HCT116 (cell line): ENCODE data around the gene FDXR. TPM values are rescaled to one million over a fixed set of nuclear protein-coding genes. Genes with fewer than 3 reads are reported as not detected.

Experiments
- ATAC-seq: fragments of 200-7000 bp; cut with Tn5 transposase; 2 replicates; pipeline ENCODE4 v1.9.1; 2020; ENCODE audit warnings: mild to moderate bottlenecking, moderate library complexity
- BruUV-seq: library from RNA; stranded (reverse); fragments of 400-500 nt; replicated peaks from 2 replicates; lab custom pipeline; 2021; lab: Mats Ljungman, UMichigan
- CTCF ChIA-PET: fragments of 300-600 bp; sonication (Branson Sonifier 250); formaldehyde crosslinking; loops from one replicate; lab custom pipeline; 2021; ENCODE audit warnings: antibody characterized with exemption; lab: Charles Lee
- POLR2A ChIA-PET: fragments of 300-600, 350-600 bp; sonication (Branson Sonifier 250); formaldehyde crosslinking; loops from one replicate; lab custom pipeline; 2021; ENCODE audit warnings: antibody characterized with exemption; lab: Charles Lee
- RAD21 ChIA-PET, 2 experiments: fragments of 300-600 bp; sonication (Branson Sonifier 250); formaldehyde crosslinking; loops; one replicate each; lab custom pipeline; 2023; ENCODE audit warnings: low total read pairs in 2 of 2; ENCODE audit not compliant: uncharacterized antibody in 2 of 2, unreplicated experiment in 2 of 2, low non-redundant PET in 1 of 2; lab: Charles Lee
- DNase-seq: peaks from one replicate; pipeline ENCODE4 v3.0.0-alpha.2; 2010; ENCODE audit warnings: low read depth, low spot score
- H2AFZ ChIP-seq: fragments of 200-600 bp; shearing (Covaris generic), sonication (generic); 2 replicates; pipeline ENCODE4 v1.6.1; 2017; ENCODE audit warnings: low read depth, mixed run types, mixed read lengths, antibody characterized with exemption, low read length; ENCODE audit not compliant: poor library complexity, severe bottlenecking
- H3K27ac ChIP-seq: 2 replicates; pipeline ENCODE4 v1.5.1; 2012; ENCODE audit warnings: low read depth, low read length
- H3K27me3 ChIP-seq: fragments of 200-600 bp; sonication (generic); 2 replicates; pipeline ENCODE4 v1.6.1; 2016; ENCODE audit warnings: mixed run types, low read length, mixed read lengths; ENCODE audit not compliant: insufficient read depth
- H3K36me3 ChIP-seq, 2 experiments: fragments of 200-500 bp in 1 of 2; fragments of 200-600 bp in 1 of 2; sonication (Bioruptor generic) in 1 of 2; sonication (generic) in 1 of 2; 2 replicates each; pipeline versions ENCODE4 v1.5.1 to v1.6.1; 2014 to 2016; ENCODE audit warnings: low read length in 2 of 2, inconsistent platforms in 1 of 2, mixed read lengths in 1 of 2, mixed run types in 1 of 2; ENCODE audit not compliant: insufficient read depth in 2 of 2, control insufficient read depth in 1 of 2
- H3K4me1 ChIP-seq, 2 experiments: fragments of 200-600 bp in 1 of 2; sonication (generic) in 1 of 2; 2 replicates each; pipeline versions ENCODE4 v1.5.1 to v1.6.1; 2012 to 2017; ENCODE audit warnings: low read length in 2 of 2, inconsistent platforms in 1 of 2, mild to moderate bottlenecking in 1 of 2, mixed read lengths in 1 of 2, mixed run types in 1 of 2, moderate library complexity in 1 of 2; ENCODE audit not compliant: insufficient read depth in 2 of 2, control insufficient read depth in 1 of 2
- H3K4me2 ChIP-seq: fragments of 200-600 bp; sonication (generic); 2 replicates; pipeline ENCODE4 v1.6.1; 2017; ENCODE audit warnings: mixed run types, low read length, mixed read lengths
- H3K4me3 ChIP-seq, 2 experiments: fragments of 200-600 bp in 1 of 2; sonication (generic) in 1 of 2; replicated peaks in 1 of 2; 2 replicates each; pipeline ENCODE4 v1.5.1; 2011 to 2016; ENCODE audit warnings: low read length in 2 of 2, control low read depth in 1 of 2, low read depth in 1 of 2, mild to moderate bottlenecking in 1 of 2, mixed read lengths in 1 of 2, mixed run types in 1 of 2
- H3K79me2 ChIP-seq: fragments of 200-600 bp; sonication (generic); 2 replicates; pipeline ENCODE4 v1.6.1; 2017; ENCODE audit warnings: mild to moderate bottlenecking, mixed run types, low read length, moderate library complexity, mixed read lengths; ENCODE audit not compliant: insufficient read depth
- H3K9ac ChIP-seq: fragments of 200-600 bp; sonication (generic); 2 replicates; pipeline ENCODE4 v1.6.1; 2016; ENCODE audit warnings: low read length, mixed read lengths
- H3K9me2 ChIP-seq: fragments of 200-600 bp; sonication (generic), shearing (Covaris generic); 2 replicates; pipeline ENCODE4 v1.6.1; 2017; ENCODE audit warnings: mixed run types, mild to moderate bottlenecking, moderate library complexity; ENCODE audit not compliant: insufficient read depth
- H3K9me3 ChIP-seq, 2 experiments: fragments of 200-500 bp in 1 of 2; fragments of 200-600 bp in 1 of 2; sonication (Bioruptor generic) in 1 of 2; sonication (generic) in 1 of 2; 2 replicates each; pipeline ENCODE4 v1.6.1; 2014 to 2017; ENCODE audit warnings: low read length in 2 of 2, mixed read lengths in 2 of 2, inconsistent platforms in 1 of 2, low read depth in 1 of 2, mild to moderate bottlenecking in 1 of 2, mixed run types in 1 of 2, moderate library complexity in 1 of 2; ENCODE audit not compliant: control insufficient read depth in 1 of 2, insufficient read depth in 1 of 2
- H4K20me1 ChIP-seq: fragments of 200-600 bp; sonication (generic), shearing (Covaris generic); 2 replicates; pipeline ENCODE4 v1.6.1; 2017; ENCODE audit warnings: mixed run types, mild to moderate bottlenecking, moderate library complexity; ENCODE audit not compliant: insufficient read depth
- CBX3 ChIP-seq: IDR thresholded peaks from 2 replicates; pipeline ENCODE4 v1.6.1; 2012; ENCODE audit warnings: low read depth
- ELF1 ChIP-seq: IDR thresholded peaks from 2 replicates; pipeline ENCODE4 v1.6.1; 2012; ENCODE audit warnings: low read depth, borderline replicate concordance
- EZH2phosphoT487 ChIP-seq: fragments of 200-600 bp; IDR thresholded peaks from 2 replicates; pipeline ENCODE4 v1.6.1; 2018; ENCODE audit warnings: antibody characterized with exemption, borderline replicate concordance
- JUND ChIP-seq: IDR thresholded peaks from 2 replicates; pipeline ENCODE4 v1.6.1; 2012
- RAD21 ChIP-seq: IDR thresholded peaks from 2 replicates; pipeline ENCODE4 v1.6.1; 2012; ENCODE audit warnings: low read depth, mild to moderate bottlenecking
- SIN3A ChIP-seq: IDR thresholded peaks from 2 replicates; pipeline ENCODE4 v1.6.1; 2012; ENCODE audit warnings: low read depth
- SP1 ChIP-seq: IDR thresholded peaks from 2 replicates; pipeline ENCODE4 v1.6.1; 2012; ENCODE audit warnings: low read depth
- SRF ChIP-seq: IDR thresholded peaks from 2 replicates; pipeline ENCODE4 v1.6.1; 2012; ENCODE audit warnings: low read depth
- YY1 ChIP-seq: IDR thresholded peaks from 2 replicates; pipeline ENCODE4 v1.6.1; 2011; ENCODE audit warnings: low read length, low read depth, moderate library complexity, mild to moderate bottlenecking; ENCODE audit not compliant: insufficient replicate concordance; ENCODE audit errors: extremely low read depth
- ZFX ChIP-seq: fragments of 450-650 bp; IDR thresholded peaks from 2 replicates; pipeline ENCODE4 v1.6.1; 2017
- ZNF274 ChIP-seq: fragments of 200-500 bp; sonication (Bioruptor generic); IDR thresholded peaks from 2 replicates; pipeline ENCODE4 v1.6.1; 2014; ENCODE audit warnings: mild to moderate bottlenecking, low read depth, low read length, inconsistent platforms
- intact Hi-C: fragments of 100-400 bp; cut with micrococcal nuclease; formaldehyde crosslinking; loops from 2 replicates; pipeline ENCODE4 v1.10.0; 2022
- total RNA-seq: library from RNA; stranded (reverse); gene quantifications from one replicate; pipeline ENCODE4 v1.2.1, GENCODE V29; 2021; ENCODE audit not compliant: unreplicated experiment
- TF ChIP-seq, protein P1 (sequence below): IDR thresholded peaks from 2 replicates; pipeline ENCODE4 v1.6.1; 2012
- TF ChIP-seq, protein P2 (sequence below): IDR thresholded peaks from 2 replicates; pipeline ENCODE4 v1.6.1; 2012; ENCODE audit warnings: low read depth
- TF ChIP-seq, protein P3 (sequence below): IDR thresholded peaks from 2 replicates; pipeline ENCODE4 v1.6.1; 2011; ENCODE audit warnings: mild to moderate bottlenecking, low read length, moderate library complexity; ENCODE audit not compliant: insufficient replicate concordance; ENCODE audit errors: extremely low read depth
- TF ChIP-seq, protein P4 (sequence below): IDR thresholded peaks from 2 replicates; pipeline ENCODE4 v1.6.1; 2012

The FDXR gene
- total RNA-seq, 1 experiment from 2014 or later, result 98.8 TPM

DNA sequence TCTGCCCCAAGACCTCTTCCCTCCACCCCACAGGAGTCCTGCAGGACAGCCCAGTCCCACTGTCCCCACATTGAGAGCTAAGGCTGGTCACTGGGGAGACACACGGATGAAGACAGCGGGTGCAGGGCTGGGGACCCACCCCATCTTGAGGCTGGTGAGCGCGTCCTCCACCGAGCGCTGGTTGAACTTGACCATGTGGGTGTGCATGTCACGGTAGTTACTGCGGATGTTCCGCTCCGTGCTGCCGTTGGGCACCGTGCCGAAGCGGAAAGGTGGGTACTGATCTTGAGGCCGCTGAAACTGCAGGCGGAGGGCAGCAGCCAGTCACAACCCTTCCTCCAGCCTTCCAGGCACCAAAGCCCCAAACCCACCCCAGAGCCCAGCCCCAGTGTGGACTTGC, 26.2 kb downstream of the FDXR start:
- no peaks in the 10 kb centered on the region for H3K79me2 ChIP-seq
- BruUV-seq, result no TSS peak
- H3K27me3 ChIP-seq, result no peaks in the 10 kb centered on the region
- DNase-seq (no peak), ATAC-seq (no peak)
- H3K4me1 ChIP-seq, result peaks cover 7 to 19% of the 10 kb centered on the region in 2 experiments
- H3K9ac ChIP-seq, result no peak overlapping the region
- no peak overlapping the region for H3K4me2 ChIP-seq
- no peaks in the 10 kb centered on the region for H3K9me2 ChIP-seq
- no peak overlapping the region for H3K27ac ChIP-seq
- ChIA-PET POLR2A (no interaction called here), CTCF (interaction anchor here (1.0 to 1.5 kb wide), 2 partner anchors 13 to 56 kb away, joined by 3 to 4 read pairs; partner anchors contain the start of gene GRIN2C), RAD21 (no interaction called here)
- intact Hi-C loops, result no loop called here
- H3K36me3 ChIP-seq, result no peaks in the 10 kb centered on the region
- H3K9me3 ChIP-seq, result no peaks in the 10 kb centered on the region
- no peak for TF ChIP-seq ZNF274
- no peak for TF ChIP-seq SIN3A
- TF ChIP-seq, protein P1, sequence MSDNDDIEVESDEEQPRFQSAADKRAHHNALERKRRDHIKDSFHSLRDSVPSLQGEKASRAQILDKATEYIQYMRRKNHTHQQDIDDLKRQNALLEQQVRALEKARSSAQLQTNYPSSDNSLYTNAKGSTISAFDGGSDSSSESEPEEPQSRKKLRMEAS, result no peak
- TF ChIP-seq EZH2phosphoT487, result no peak
- no peak for TF ChIP-seq YY1
- TF ChIP-seq, protein P2, sequence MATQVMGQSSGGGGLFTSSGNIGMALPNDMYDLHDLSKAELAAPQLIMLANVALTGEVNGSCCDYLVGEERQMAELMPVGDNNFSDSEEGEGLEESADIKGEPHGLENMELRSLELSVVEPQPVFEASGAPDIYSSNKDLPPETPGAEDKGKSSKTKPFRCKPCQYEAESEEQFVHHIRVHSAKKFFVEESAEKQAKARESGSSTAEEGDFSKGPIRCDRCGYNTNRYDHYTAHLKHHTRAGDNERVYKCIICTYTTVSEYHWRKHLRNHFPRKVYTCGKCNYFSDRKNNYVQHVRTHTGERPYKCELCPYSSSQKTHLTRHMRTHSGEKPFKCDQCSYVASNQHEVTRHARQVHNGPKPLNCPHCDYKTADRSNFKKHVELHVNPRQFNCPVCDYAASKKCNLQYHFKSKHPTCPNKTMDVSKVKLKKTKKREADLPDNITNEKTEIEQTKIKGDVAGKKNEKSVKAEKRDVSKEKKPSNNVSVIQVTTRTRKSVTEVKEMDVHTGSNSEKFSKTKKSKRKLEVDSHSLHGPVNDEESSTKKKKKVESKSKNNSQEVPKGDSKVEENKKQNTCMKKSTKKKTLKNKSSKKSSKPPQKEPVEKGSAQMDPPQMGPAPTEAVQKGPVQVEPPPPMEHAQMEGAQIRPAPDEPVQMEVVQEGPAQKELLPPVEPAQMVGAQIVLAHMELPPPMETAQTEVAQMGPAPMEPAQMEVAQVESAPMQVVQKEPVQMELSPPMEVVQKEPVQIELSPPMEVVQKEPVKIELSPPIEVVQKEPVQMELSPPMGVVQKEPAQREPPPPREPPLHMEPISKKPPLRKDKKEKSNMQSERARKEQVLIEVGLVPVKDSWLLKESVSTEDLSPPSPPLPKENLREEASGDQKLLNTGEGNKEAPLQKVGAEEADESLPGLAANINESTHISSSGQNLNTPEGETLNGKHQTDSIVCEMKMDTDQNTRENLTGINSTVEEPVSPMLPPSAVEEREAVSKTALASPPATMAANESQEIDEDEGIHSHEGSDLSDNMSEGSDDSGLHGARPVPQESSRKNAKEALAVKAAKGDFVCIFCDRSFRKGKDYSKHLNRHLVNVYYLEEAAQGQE, result no peak
- TF ChIP-seq, protein P3, sequence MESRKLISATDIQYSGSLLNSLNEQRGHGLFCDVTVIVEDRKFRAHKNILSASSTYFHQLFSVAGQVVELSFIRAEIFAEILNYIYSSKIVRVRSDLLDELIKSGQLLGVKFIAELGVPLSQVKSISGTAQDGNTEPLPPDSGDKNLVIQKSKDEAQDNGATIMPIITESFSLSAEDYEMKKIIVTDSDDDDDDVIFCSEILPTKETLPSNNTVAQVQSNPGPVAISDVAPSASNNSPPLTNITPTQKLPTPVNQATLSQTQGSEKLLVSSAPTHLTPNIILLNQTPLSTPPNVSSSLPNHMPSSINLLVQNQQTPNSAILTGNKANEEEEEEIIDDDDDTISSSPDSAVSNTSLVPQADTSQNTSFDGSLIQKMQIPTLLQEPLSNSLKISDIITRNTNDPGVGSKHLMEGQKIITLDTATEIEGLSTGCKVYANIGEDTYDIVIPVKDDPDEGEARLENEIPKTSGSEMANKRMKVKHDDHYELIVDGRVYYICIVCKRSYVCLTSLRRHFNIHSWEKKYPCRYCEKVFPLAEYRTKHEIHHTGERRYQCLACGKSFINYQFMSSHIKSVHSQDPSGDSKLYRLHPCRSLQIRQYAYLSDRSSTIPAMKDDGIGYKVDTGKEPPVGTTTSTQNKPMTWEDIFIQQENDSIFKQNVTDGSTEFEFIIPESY, result no peak
- TF ChIP-seq SRF, result no peak
- no peak for TF ChIP-seq ZFX
- no peak for TF ChIP-seq ELF1
- no peak for TF ChIP-seq SP1
- no peak for TF ChIP-seq CBX3
- TF ChIP-seq, protein P4, sequence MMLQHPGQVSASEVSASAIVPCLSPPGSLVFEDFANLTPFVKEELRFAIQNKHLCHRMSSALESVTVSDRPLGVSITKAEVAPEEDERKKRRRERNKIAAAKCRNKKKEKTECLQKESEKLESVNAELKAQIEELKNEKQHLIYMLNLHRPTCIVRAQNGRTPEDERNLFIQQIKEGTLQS, result no peak
- no peak for TF ChIP-seq JUND
- TF ChIP-seq RAD21, result no peak
- no peaks in the 10 kb centered on the region for H4K20me1 ChIP-seq
- H3K4me3 ChIP-seq, result no peak overlapping the region
- no peak overlapping the region for H2AFZ ChIP-seq
